ENCODE results near the gene CMTM1.

GRCh38 chr16:66590322-66590721 lies 24.1 kb downstream of the CMTM1 start:
- no peak for TF ChIP-seq CTCF (IDR thresholded peaks at IDR 0.05)
- TF ChIP-seq POLR2A (IDR thresholded peaks at IDR 0.05), result no peak
